ENCODE results near the gene HES3.

DNA sequence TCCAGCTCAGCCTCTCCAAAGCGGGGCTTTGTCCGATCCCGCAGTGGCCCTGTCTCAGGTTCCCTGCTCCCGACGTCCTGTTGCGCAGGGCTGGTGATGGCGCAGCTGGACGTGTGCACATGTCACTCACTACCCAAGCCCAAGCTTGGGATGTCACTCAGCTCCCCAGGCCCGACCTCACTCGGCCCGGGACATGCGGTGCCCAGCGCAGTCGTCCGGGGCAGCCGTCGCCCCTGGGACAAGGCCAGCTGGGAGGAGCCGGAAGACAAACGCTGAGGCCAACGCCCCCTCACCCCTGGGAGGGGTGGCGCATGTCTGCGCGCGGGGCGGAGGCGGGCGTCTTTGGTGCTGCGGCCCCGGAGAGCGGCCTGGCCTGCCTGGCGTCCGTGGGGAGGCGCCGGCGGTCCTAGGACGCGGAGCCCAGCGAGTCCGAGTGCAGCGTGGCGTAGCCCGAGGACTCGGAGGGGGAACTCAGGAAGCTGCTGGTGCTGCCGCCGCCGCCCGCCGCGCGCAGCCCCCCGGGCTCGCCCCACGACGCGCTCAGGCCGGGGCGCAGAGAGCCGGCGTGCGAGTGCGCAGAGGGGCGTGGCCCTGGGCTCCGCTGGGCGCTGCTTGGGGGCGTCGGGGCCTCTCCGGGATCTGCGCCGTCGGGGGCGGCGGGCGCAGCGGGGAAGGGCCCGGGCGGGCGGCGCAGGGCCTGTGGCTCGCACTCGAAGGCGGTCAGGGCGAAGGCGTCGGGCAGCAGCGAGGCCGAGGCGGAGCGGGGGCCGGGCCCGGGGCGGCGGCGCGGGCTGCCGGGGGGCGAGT is 5.2 kb downstream of the HES3 start:
- no peak for TF ChIP-seq POLR2A (IDR thresholded peaks at IDR 0.05)
- TF ChIP-seq, protein P1, sequence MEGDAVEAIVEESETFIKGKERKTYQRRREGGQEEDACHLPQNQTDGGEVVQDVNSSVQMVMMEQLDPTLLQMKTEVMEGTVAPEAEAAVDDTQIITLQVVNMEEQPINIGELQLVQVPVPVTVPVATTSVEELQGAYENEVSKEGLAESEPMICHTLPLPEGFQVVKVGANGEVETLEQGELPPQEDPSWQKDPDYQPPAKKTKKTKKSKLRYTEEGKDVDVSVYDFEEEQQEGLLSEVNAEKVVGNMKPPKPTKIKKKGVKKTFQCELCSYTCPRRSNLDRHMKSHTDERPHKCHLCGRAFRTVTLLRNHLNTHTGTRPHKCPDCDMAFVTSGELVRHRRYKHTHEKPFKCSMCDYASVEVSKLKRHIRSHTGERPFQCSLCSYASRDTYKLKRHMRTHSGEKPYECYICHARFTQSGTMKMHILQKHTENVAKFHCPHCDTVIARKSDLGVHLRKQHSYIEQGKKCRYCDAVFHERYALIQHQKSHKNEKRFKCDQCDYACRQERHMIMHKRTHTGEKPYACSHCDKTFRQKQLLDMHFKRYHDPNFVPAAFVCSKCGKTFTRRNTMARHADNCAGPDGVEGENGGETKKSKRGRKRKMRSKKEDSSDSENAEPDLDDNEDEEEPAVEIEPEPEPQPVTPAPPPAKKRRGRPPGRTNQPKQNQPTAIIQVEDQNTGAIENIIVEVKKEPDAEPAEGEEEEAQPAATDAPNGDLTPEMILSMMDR (IDR thresholded peaks at IDR 0.05), result no peak

Measured in body of pancreas (tissue), 4 donors.